ENCODE data around the gene HS6ST2. TPM values are rescaled to one million over a fixed set of nuclear protein-coding genes. Genes with fewer than 3 reads are reported as not detected.
A peak's percentile ranks its signal among the peaks of the same experiment; 100 is the strongest.

Gene HS6ST2
- total and polyA plus RNA-seq, 4 donors = under 0.01 to 1.4 (median 0.01) TPM; not detected in 1

DNA sequence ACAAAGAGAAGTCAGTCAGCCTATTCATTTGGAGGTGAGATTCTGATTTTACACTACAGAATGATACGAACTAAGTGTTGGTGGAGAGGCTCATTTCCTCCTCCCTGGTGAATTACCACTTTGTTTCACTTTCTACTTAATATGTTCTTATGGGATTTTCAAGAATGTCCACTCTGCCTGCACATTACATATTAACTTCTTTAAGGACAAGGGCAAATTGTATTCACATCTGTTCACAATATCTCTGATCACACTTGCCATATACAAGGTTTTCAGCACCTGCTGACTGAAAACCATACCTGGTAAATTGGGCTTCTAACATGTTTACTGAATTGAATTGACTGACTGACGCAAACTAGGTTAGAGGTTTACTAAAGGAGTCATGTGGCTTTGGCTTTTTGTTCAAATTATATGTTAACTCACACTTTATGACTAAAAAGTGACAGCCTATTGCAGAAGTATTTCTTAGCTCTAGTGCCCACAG is 281.2 kb downstream of the HS6ST2 start (continued):
- TF ChIP-seq, protein P1, sequence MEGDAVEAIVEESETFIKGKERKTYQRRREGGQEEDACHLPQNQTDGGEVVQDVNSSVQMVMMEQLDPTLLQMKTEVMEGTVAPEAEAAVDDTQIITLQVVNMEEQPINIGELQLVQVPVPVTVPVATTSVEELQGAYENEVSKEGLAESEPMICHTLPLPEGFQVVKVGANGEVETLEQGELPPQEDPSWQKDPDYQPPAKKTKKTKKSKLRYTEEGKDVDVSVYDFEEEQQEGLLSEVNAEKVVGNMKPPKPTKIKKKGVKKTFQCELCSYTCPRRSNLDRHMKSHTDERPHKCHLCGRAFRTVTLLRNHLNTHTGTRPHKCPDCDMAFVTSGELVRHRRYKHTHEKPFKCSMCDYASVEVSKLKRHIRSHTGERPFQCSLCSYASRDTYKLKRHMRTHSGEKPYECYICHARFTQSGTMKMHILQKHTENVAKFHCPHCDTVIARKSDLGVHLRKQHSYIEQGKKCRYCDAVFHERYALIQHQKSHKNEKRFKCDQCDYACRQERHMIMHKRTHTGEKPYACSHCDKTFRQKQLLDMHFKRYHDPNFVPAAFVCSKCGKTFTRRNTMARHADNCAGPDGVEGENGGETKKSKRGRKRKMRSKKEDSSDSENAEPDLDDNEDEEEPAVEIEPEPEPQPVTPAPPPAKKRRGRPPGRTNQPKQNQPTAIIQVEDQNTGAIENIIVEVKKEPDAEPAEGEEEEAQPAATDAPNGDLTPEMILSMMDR (IDR thresholded peaks at IDR 0.05; ENCODE audit: low read depth, low read length, missing input control) = no peak
- TF ChIP-seq GABPA (IDR thresholded peaks at IDR 0.05 in 1 of 2, conservative IDR thresholded peaks at IDR 0.05 in 1 of 2) = no peak

DNA sequence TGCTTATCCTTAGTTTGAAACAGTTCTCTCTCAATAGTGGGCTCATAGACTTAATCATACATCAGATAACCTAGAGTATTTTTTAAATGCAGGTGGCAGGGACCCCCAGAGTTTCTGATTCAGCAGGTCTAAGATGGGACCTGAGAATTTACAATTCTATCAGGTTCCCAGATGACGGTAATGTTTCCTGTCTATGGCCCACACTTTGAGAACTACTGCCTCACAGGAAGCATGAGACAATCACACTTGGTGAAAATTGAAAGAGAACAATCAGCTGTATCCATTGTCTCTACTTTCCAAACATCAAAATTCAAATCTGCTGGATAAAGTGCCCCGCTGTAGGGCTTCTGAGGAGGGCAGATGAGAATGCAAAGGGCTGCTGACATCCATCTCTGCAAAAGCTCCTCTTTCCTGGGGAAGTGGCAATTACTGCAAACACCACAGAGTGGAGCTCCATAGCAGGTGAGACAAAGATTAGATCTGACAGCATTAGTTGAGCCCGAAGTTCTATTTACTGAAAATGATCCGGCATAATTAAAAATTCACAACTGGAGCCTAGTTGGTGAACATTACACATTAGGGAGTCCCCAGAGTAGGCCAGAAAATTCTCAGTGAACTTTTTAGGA is 281.8 kb downstream of the HS6ST2 start:
- TF ChIP-seq RAD21 (IDR thresholded peaks at IDR 0.05) = peak in 1 of 2 donors; percentile 6
- no peak for TF ChIP-seq ZBTB33 (IDR thresholded peaks at IDR 0.05)
- Histone ChIP-seq H3K4me1 (ENCODE audit: control insufficient read depth in 4 of 4, insufficient read depth in 4 of 4, low read length in 3 of 4) (no peaks in the 10 kb centered on the region), H3K36me3 (ENCODE audit: control insufficient read depth in 4 of 4, insufficient read depth in 3 of 4, low read depth in 1 of 4, low read length in 3 of 4) (no peaks in the 10 kb centered on the region), H3K9ac (ENCODE audit: low read depth in 1 of 2, low read length in 2 of 2) (no peak overlapping the region), H3K27ac (ENCODE audit: low read depth in 1 of 2, low read length in 2 of 2) (no peak overlapping the region), H3K4me3 (ENCODE audit: low read depth in 1 of 3, low read length in 3 of 3) (no peak overlapping the region), H3K9me3 (ENCODE audit: control insufficient read depth in 4 of 4, low read length in 3 of 4) (no peaks in the 10 kb centered on the region), H3K27me3 (ENCODE audit: control insufficient read depth in 4 of 4, insufficient read depth in 4 of 4, low read length in 3 of 4) (peaks cover 0 to 6% (median 0%) of the 10 kb centered on the region in 4 donors)
- WGBS = 50% methylated on average over 4 of the region's 4 CpGs
- DNase-seq (ENCODE audit: low spot score) = no peak

- Histone ChIP-seq H3K4me1 (ENCODE audit: control insufficient read depth in 4 of 4, insufficient read depth in 4 of 4, low read length in 3 of 4) (no peaks in the 10 kb centered on the region), H3K27me3 (ENCODE audit: control insufficient read depth in 4 of 4, insufficient read depth in 4 of 4, low read length in 3 of 4) (peaks cover 0 to 6% (median 0%) of the 10 kb centered on the region in 4 donors), H3K4me3 (ENCODE audit: low read depth in 1 of 3, low read length in 3 of 3) (no peak overlapping the region), H3K9ac (ENCODE audit: low read depth in 1 of 2, low read length in 2 of 2) (no peak overlapping the region), H3K36me3 (ENCODE audit: control insufficient read depth in 4 of 4, insufficient read depth in 3 of 4, low read depth in 1 of 4, low read length in 3 of 4) (no peaks in the 10 kb centered on the region), H3K9me3 (ENCODE audit: control insufficient read depth in 4 of 4, low read length in 3 of 4) (no peaks in the 10 kb centered on the region), H3K27ac (ENCODE audit: low read depth in 1 of 2, low read length in 2 of 2) (no peak overlapping the region)
- 82% methylated on average over 3 of the region's 3 CpGs for WGBS
- TF ChIP-seq SP1 (IDR thresholded peaks at IDR 0.05) (no peak), ZBTB33 (IDR thresholded peaks at IDR 0.05) (no peak), YY1 (IDR thresholded peaks at IDR 0.05) (no peak), JUND (IDR thresholded peaks at IDR 0.05) (no peak), HNF4G (IDR thresholded peaks at IDR 0.05) (no peak), RXRA (IDR thresholded peaks at IDR 0.05) (no peak)
- TF ChIP-seq, protein P2, sequence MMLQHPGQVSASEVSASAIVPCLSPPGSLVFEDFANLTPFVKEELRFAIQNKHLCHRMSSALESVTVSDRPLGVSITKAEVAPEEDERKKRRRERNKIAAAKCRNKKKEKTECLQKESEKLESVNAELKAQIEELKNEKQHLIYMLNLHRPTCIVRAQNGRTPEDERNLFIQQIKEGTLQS (IDR thresholded peaks at IDR 0.05) = no peak
- no peak for DNase-seq (ENCODE audit: low spot score)
These were observed 282.3 kb downstream of the HS6ST2 start for GRCh38 chrX:132676102-132676501.
